Mesothelial cell of epicardium (in vitro differentiated cells): ENCODE measurements around the gene MIB1. TPM values are rescaled to one million over a fixed set of nuclear protein-coding genes. Genes with fewer than 3 reads are reported as not detected.
"Not testable (repeated sequence)": the region's sequence is repeated elsewhere in the genome, so short reads cannot be mapped to it uniquely, and the experiment has no call there.

Source experiments
- DNase-seq, 2 experiments: peaks; one replicate each; pipeline ENCODE4 v3.0.0; 2021; ENCODE audit warnings: low spot score in 2 of 2; ENCODE audit not compliant: unreplicated experiment in 2 of 2
- H3K27ac Mint-ChIP-seq: 2 replicates; pipeline ENCODE4 v1.8.0; 2021; ENCODE audit warnings: mixed read lengths
- H3K27me3 Mint-ChIP-seq: 2 replicates; pipeline ENCODE4 v1.8.0; 2021; ENCODE audit warnings: low read depth, mixed read lengths
- H3K36me3 Mint-ChIP-seq: 2 replicates; pipeline ENCODE4 v1.8.0; 2021; ENCODE audit warnings: mixed read lengths
- H3K4me1 Mint-ChIP-seq: 2 replicates; pipeline ENCODE4 v1.8.0; 2021; ENCODE audit warnings: mixed read lengths
- H3K4me3 Mint-ChIP-seq: 2 replicates; pipeline ENCODE4 v1.8.0; 2021; ENCODE audit warnings: mild to moderate bottlenecking, moderate library complexity, mixed read lengths
- H3K9me3 Mint-ChIP-seq: 2 replicates; pipeline ENCODE4 v1.8.0; 2021; ENCODE audit warnings: mixed read lengths
- CTCF ChIP-seq: fragments of 200-600 bp; sonication (generic); IDR thresholded peaks from one replicate; pipeline ENCODE4 v1.5.0; 2021; ENCODE audit warnings: antibody characterized with exemption; ENCODE audit not compliant: unreplicated experiment
- total RNA-seq: library from RNA; stranded (reverse); gene quantifications from 3 replicates; pipeline ENCODE4 v1.2.1, GENCODE V29; 2021

The MIB1 gene
- total RNA-seq, 1 donor from 2014 or later = 81.9 TPM

- Mint-ChIP-seq H3K27ac (peak overlapping the region; percentile 91), H3K9me3 (no peaks in the 10 kb centered on the region), H3K4me1 (peaks cover 15% of the 10 kb centered on the region), H3K36me3 (no peaks in the 10 kb centered on the region), H3K4me3 (peak overlapping the region; percentile 85), H3K27me3 (no peaks in the 10 kb centered on the region)
- TF ChIP-seq CTCF = no peak
- no peak for DNase-seq
These were observed 37.3 kb upstream of the MIB1 start for GRCh38 chr18:21703241-21703820.

GRCh38 chr18:21704603-21705364 lies 35.8 kb upstream of the MIB1 start, which contains the start of gene ABHD3:
Gene ABHD3 (minus strand): TSS chr18:21704774. CDS start chr18:21704665, 109 bp downstream.
- peak; percentile 48 for TF ChIP-seq CTCF
- Mint-ChIP-seq H3K36me3 (no peaks in the 10 kb centered on the region), H3K9me3 (no peaks in the 10 kb centered on the region), H3K4me1 (peaks cover 15% of the 10 kb centered on the region), H3K27me3 (no peaks in the 10 kb centered on the region), H3K27ac (peak within 1 kb of the TSS; percentile 91), H3K4me3 (peak within 1 kb of the TSS; percentile 85)
- DNase-seq = peak; percentile 80 to 90

GRCh38 chr18:21706386-21706865 lies 34.2 kb upstream of the MIB1 start:
- Mint-ChIP-seq H3K27ac (no peak overlapping the region), H3K36me3 (no peaks in the 10 kb centered on the region)

GRCh38 chr18:21707130-21707529 lies 33.5 kb upstream of the MIB1 start:
- not testable (repeated sequence) for H3K4me3 Mint-ChIP-seq, H3K9me3 Mint-ChIP-seq, H3K27me3 Mint-ChIP-seq, H3K36me3 Mint-ChIP-seq, DNase-seq, H3K27ac Mint-ChIP-seq
- H3K4me1 Mint-ChIP-seq = peaks cover 15% of the 10 kb centered on the region

More at GRCh38 chr18:21706386-21706865, 34.2 kb upstream of the MIB1 start:
- Mint-ChIP-seq H3K9me3 (no peaks in the 10 kb centered on the region), H3K27me3 (no peaks in the 10 kb centered on the region), H3K4me3 (no peak overlapping the region), H3K4me1 (peaks cover 15% of the 10 kb centered on the region)
- no peak for DNase-seq
- TF ChIP-seq CTCF = no peak

- H3K4me1 Mint-ChIP-seq = no peaks in the 10 kb centered on the region
- no peak for TF ChIP-seq CTCF
- H3K36me3 Mint-ChIP-seq = no peaks in the 10 kb centered on the region
- H3K27ac Mint-ChIP-seq = no peak overlapping the region
- no peak for DNase-seq
- H3K4me3 Mint-ChIP-seq = no peak overlapping the region
- H3K9me3 Mint-ChIP-seq = peaks cover 25% of the 10 kb centered on the region
- H3K27me3 Mint-ChIP-seq = no peaks in the 10 kb centered on the region
These were observed 26.1 kb upstream of the MIB1 start for GRCh38 chr18:21714474-21714873.

GRCh38 chr18:21722687-21723086 lies 17.9 kb upstream of the MIB1 start:
- Mint-ChIP-seq H3K4me3 (no peak overlapping the region), H3K27ac (no peak overlapping the region), H3K36me3 (no peaks in the 10 kb centered on the region), H3K9me3 (peaks cover 3% of the 10 kb centered on the region), H3K4me1 (no peaks in the 10 kb centered on the region), H3K27me3 (no peaks in the 10 kb centered on the region)
- TF ChIP-seq CTCF = no peak
- DNase-seq = no peak
